GM12878 (cell line): ENCODE results near the gene YEATS4. TPM values are rescaled to one million over a fixed set of nuclear protein-coding genes. Genes with fewer than 3 reads are reported as not detected.

ENCODE experiments used
- ATF7 ChIP-seq: fragments of 450-650 bp; IDR thresholded peaks from 2 replicates; pipeline ENCODE4 v1.6.1; 2016; ENCODE audit warnings: low read depth, mild to moderate bottlenecking
- CEBPB ChIP-seq, 2 experiments: fragments of 150-350 bp in 1 of 2; IDR thresholded peaks; 2 replicates each; pipeline ENCODE4 v1.6.1; 2012 to 2014; ENCODE audit warnings: low read depth in 2 of 2, low read length in 2 of 2, borderline replicate concordance in 1 of 2, inconsistent platforms in 1 of 2
- ESRRA ChIP-seq: IDR thresholded peaks from 2 replicates; pipeline ENCODE4 v1.6.1; 2012; ENCODE audit warnings: mild to moderate bottlenecking, low read length, improper control_type of control experiment
- MYB ChIP-seq: fragments of 150-350 bp; IDR thresholded peaks from 2 replicates; pipeline ENCODE4 v1.6.1; 2014; ENCODE audit warnings: mild to moderate bottlenecking, low read depth, low read length, borderline replicate concordance
- PAX5 ChIP-seq: IDR thresholded peaks from 2 replicates; pipeline ENCODE4 v1.6.1; 2011; ENCODE audit warnings: low read depth, low read length, borderline replicate concordance
- SMAD5 ChIP-seq: IDR thresholded peaks from 2 replicates; pipeline ENCODE4 v1.6.1; 2016; ENCODE audit warnings: antibody characterized with exemption, low read depth
- SRF ChIP-seq, 2 experiments: IDR thresholded peaks; 2 replicates each; pipeline ENCODE4 v1.6.1; 2011; ENCODE audit warnings: low read depth in 2 of 2, low read length in 2 of 2, mild to moderate bottlenecking in 1 of 2, moderate library complexity in 1 of 2
- polyA plus RNA-seq, 11 experiments: library from polyadenylated mRNA; depleted of rRNA in 4 of 11; unstranded in 6 of 11; stranded (reverse) in 5 of 11; fragments of >200 nt; fragmentation: Nextera tagmentation in 4 of 11; fragmentation: Illumina TruSeq in 1 of 11; extraction: Ambion mirVana in 4 of 11; extraction: Trizol in 1 of 11; gene quantifications; 1 replicate in 1 of 11; 2 replicates in 10 of 11; pipeline versions ENCODE4 v1.2.1 to v1.2.3, GENCODE V29; 2011 to 2016; ENCODE audit warnings: inconsistent platforms in 2 of 11, missing spikeins in 2 of 11, low read depth in 1 of 11
- total RNA-seq, 4 experiments: library from RNA; depleted of rRNA in 3 of 4; stranded (reverse); fragments of >200 nt in 3 of 4; fragmentation: Illumina TruSeq in 1 of 4; extraction: Trizol in 1 of 4; gene quantifications; 2 replicates each; pipeline versions ENCODE4 v1.2.1 to v1.2.3, GENCODE V29; 2013 to 2021
- TF ChIP-seq, protein P1 (sequence below): IDR thresholded peaks from 2 replicates; pipeline ENCODE4 v1.6.1; 2012; ENCODE audit warnings: mild to moderate bottlenecking, low read depth, low read length
- TF ChIP-seq, protein P2 (sequence below): IDR thresholded peaks from 2 replicates; pipeline ENCODE4 v1.6.1; 2011; ENCODE audit warnings: low read depth, low read length, improper control_type of control experiment, borderline replicate concordance
- TF ChIP-seq, protein P3 (sequence below): IDR thresholded peaks from 2 replicates; pipeline ENCODE4 v1.6.1; 2012; ENCODE audit warnings: low read depth, low read length, improper control_type of control experiment
- TF ChIP-seq, protein P4 (sequence below): IDR thresholded peaks from 2 replicates; pipeline ENCODE4 v1.6.1; 2011; ENCODE audit warnings: mild to moderate bottlenecking, low read depth, low read length, moderate library complexity; ENCODE audit not compliant: insufficient replicate concordance
- TF ChIP-seq, protein P5 (sequence below): IDR thresholded peaks from 2 replicates; pipeline ENCODE4 v1.6.1; 2011; ENCODE audit warnings: borderline replicate concordance, low read depth, mild to moderate bottlenecking, moderate library complexity, mixed read lengths, low read length; ENCODE audit not compliant: insufficient read depth; ENCODE audit errors: extremely low read length
- TF ChIP-seq, protein P6 (sequence below): IDR thresholded peaks from 2 replicates; pipeline ENCODE4 v1.6.1; 2012; ENCODE audit warnings: low read length, inconsistent platforms
- TF ChIP-seq, protein P7 (sequence below): fragments of 450-650 bp; formaldehyde crosslinking; IDR thresholded peaks from 2 replicates; pipeline ENCODE4 v1.5.0; 2022; ENCODE audit warnings: mild to moderate bottlenecking, missing genetic modification characterization

Gene YEATS4
- total and polyA plus RNA-seq, 10 of the 15 experiments (the other 5 are each of a cell fraction or from before 2014, with no cell fraction given): 23.8 to 45.4 (median 36.8) TPM

DNA sequence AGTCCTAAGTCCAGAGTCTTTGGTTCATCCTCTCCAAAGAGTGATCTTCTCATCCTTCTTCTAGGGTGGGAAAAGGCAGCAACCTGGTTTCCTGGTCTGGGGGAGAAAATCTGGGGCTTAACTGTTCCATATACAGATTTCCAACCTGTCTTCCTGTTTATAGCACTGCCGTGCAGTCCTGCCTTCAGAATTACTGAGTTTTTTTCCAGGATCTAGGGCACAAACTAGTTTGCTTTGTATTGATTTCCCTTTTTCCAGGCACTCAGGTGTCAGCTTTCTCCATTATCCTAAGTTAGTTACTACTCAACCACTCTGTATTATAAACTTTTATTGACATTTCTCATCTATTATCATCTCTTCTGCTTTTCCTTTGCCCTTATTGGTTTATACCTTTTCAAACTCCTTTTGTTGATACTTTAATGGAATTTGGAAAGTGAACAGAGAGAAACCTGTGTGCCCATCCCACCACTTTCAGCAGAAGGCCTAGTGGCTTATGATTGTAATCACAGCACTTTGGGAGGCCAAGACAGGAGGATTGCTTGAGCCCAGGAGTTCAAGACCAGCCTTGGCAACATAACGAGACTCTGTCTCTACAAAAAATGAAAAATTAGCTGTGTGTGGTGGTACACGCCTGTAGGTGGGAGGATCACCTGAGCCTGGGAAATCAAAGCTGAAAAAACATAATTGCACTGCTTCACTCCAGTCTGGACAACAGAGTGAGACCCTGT is 15.5 kb upstream of the YEATS4 start (continued):
- TF ChIP-seq, protein P1, sequence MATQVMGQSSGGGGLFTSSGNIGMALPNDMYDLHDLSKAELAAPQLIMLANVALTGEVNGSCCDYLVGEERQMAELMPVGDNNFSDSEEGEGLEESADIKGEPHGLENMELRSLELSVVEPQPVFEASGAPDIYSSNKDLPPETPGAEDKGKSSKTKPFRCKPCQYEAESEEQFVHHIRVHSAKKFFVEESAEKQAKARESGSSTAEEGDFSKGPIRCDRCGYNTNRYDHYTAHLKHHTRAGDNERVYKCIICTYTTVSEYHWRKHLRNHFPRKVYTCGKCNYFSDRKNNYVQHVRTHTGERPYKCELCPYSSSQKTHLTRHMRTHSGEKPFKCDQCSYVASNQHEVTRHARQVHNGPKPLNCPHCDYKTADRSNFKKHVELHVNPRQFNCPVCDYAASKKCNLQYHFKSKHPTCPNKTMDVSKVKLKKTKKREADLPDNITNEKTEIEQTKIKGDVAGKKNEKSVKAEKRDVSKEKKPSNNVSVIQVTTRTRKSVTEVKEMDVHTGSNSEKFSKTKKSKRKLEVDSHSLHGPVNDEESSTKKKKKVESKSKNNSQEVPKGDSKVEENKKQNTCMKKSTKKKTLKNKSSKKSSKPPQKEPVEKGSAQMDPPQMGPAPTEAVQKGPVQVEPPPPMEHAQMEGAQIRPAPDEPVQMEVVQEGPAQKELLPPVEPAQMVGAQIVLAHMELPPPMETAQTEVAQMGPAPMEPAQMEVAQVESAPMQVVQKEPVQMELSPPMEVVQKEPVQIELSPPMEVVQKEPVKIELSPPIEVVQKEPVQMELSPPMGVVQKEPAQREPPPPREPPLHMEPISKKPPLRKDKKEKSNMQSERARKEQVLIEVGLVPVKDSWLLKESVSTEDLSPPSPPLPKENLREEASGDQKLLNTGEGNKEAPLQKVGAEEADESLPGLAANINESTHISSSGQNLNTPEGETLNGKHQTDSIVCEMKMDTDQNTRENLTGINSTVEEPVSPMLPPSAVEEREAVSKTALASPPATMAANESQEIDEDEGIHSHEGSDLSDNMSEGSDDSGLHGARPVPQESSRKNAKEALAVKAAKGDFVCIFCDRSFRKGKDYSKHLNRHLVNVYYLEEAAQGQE: no peak
- TF ChIP-seq ESRRA (no peak), ATF7 (no peak), SMAD5 (no peak), SRF (IDR thresholded peaks at IDR 0.05; ENCODE audit: low read depth in 2 of 2, low read length in 2 of 2) (no peak), MYB (no peak), PAX5 (no peak), CEBPB (IDR thresholded peaks at IDR 0.05; ENCODE audit: borderline replicate concordance in 1 of 2, low read depth in 2 of 2, low read length in 2 of 2) (no peak)
- TF ChIP-seq, protein P2, sequence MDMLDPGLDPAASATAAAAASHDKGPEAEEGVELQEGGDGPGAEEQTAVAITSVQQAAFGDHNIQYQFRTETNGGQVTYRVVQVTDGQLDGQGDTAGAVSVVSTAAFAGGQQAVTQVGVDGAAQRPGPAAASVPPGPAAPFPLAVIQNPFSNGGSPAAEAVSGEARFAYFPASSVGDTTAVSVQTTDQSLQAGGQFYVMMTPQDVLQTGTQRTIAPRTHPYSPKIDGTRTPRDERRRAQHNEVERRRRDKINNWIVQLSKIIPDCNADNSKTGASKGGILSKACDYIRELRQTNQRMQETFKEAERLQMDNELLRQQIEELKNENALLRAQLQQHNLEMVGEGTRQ: no peak
- TF ChIP-seq, protein P3, sequence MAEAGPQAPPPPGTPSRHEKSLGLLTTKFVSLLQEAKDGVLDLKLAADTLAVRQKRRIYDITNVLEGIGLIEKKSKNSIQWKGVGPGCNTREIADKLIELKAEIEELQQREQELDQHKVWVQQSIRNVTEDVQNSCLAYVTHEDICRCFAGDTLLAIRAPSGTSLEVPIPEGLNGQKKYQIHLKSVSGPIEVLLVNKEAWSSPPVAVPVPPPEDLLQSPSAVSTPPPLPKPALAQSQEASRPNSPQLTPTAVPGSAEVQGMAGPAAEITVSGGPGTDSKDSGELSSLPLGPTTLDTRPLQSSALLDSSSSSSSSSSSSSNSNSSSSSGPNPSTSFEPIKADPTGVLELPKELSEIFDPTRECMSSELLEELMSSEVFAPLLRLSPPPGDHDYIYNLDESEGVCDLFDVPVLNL: no peak
- TF ChIP-seq, protein P4, sequence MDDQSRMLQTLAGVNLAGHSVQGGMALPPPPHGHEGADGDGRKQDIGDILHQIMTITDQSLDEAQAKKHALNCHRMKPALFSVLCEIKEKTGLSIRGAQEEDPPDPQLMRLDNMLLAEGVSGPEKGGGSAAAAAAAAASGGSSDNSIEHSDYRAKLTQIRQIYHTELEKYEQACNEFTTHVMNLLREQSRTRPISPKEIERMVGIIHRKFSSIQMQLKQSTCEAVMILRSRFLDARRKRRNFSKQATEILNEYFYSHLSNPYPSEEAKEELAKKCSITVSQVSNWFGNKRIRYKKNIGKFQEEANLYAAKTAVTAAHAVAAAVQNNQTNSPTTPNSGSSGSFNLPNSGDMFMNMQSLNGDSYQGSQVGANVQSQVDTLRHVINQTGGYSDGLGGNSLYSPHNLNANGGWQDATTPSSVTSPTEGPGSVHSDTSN: no peak
- TF ChIP-seq, protein P5, sequence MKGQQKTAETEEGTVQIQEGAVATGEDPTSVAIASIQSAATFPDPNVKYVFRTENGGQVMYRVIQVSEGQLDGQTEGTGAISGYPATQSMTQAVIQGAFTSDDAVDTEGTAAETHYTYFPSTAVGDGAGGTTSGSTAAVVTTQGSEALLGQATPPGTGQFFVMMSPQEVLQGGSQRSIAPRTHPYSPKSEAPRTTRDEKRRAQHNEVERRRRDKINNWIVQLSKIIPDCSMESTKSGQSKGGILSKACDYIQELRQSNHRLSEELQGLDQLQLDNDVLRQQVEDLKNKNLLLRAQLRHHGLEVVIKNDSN: no peak
- TF ChIP-seq, protein P6, sequence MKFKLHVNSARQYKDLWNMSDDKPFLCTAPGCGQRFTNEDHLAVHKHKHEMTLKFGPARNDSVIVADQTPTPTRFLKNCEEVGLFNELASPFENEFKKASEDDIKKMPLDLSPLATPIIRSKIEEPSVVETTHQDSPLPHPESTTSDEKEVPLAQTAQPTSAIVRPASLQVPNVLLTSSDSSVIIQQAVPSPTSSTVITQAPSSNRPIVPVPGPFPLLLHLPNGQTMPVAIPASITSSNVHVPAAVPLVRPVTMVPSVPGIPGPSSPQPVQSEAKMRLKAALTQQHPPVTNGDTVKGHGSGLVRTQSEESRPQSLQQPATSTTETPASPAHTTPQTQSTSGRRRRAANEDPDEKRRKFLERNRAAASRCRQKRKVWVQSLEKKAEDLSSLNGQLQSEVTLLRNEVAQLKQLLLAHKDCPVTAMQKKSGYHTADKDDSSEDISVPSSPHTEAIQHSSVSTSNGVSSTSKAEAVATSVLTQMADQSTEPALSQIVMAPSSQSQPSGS: no peak
- TF ChIP-seq, protein P7, sequence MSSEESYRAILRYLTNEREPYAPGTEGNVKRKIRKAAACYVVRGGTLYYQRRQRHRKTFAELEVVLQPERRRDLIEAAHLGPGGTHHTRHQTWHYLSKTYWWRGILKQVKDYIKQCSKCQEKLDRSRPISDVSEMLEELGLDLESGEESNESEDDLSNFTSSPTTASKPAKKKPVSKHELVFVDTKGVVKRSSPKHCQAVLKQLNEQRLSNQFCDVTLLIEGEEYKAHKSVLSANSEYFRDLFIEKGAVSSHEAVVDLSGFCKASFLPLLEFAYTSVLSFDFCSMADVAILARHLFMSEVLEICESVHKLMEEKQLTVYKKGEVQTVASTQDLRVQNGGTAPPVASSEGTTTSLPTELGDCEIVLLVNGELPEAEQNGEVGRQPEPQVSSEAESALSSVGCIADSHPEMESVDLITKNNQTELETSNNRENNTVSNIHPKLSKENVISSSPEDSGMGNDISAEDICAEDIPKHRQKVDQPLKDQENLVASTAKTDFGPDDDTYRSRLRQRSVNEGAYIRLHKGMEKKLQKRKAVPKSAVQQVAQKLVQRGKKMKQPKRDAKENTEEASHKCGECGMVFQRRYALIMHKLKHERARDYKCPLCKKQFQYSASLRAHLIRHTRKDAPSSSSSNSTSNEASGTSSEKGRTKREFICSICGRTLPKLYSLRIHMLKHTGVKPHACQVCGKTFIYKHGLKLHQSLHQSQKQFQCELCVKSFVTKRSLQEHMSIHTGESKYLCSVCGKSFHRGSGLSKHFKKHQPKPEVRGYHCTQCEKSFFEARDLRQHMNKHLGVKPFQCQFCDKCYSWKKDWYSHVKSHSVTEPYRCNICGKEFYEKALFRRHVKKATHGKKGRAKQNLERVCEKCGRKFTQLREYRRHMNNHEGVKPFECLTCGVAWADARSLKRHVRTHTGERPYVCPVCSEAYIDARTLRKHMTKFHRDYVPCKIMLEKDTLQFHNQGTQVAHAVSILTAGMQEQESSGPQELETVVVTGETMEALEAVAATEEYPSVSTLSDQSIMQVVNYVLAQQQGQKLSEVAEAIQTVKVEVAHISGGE (CRISPR knock-in tag): no peak
